ENCODE results near the gene CCDC15. TPM values are rescaled to one million over a fixed set of nuclear protein-coding genes. Genes with fewer than 3 reads are reported as not detected.

CCDC15 gene
- total and polyA plus RNA-seq, 2 experiments from 2014 or later: 2.9 to 3.3 TPM

- Histone ChIP-seq H3K4me3 (no peak overlapping the region), H3K79me2 (replicated peaks; ENCODE audit: insufficient read depth) (no peaks in the 10 kb centered on the region), H3K9me2 (ENCODE audit: insufficient read depth) (no peaks in the 10 kb centered on the region), H2AFZ (no peak overlapping the region), H3K36me3 (ENCODE audit: insufficient read depth) (no peaks in the 10 kb centered on the region), H3K4me1 (ENCODE audit: insufficient read depth) (peaks cover 6% of the 10 kb centered on the region; the same call in 1 of the 2 replicates), H3K27ac (ENCODE audit: low read depth) (no peak overlapping the region), H3K4me2 (no peak overlapping the region), H3K27me3 (ENCODE audit: insufficient read depth) (peaks cover 31% of the 10 kb centered on the region), H4K20me1 (replicated peaks; ENCODE audit: insufficient read depth) (no peaks in the 10 kb centered on the region), H3F3A (replicated peaks; ENCODE audit: low read depth) (no peaks in the 10 kb centered on the region)
- no peak overlapping the region for H3K4me3 Mint-ChIP-seq
- ATAC-seq: no peak
- peaks cover 25% of the 10 kb centered on the region for H3K4me1 Mint-ChIP-seq
- H3K27ac Mint-ChIP-seq: no peak overlapping the region
- no peaks in the 10 kb centered on the region for H3K36me3 Mint-ChIP-seq (ENCODE audit: low read depth)
- no peaks in the 10 kb centered on the region for H3K9me3 Mint-ChIP-seq
- TF ChIP-seq ZNF331 (CRISPR knock-in tag; IDR thresholded peaks at IDR 0.05; ENCODE audit: low read depth) (no peak), ETS1 (IDR thresholded peaks at IDR 0.05) (no peak)
- H3K27me3 Mint-ChIP-seq (ENCODE audit: insufficient read depth, low read depth, poor library complexity): peaks cover 12% of the 10 kb centered on the region
- DNase-seq (ENCODE audit: low spot score): no peak
Observed at GRCh38 chr11:125068368-125068767, 114.4 kb downstream of the CCDC15 start.

- Histone ChIP-seq H3K79me2 (replicated peaks; ENCODE audit: insufficient read depth) (no peaks in the 10 kb centered on the region), H3K36me3 (ENCODE audit: insufficient read depth) (no peaks in the 10 kb centered on the region), H3K27ac (ENCODE audit: low read depth) (no peak overlapping the region), H3K4me3 (no peak overlapping the region), H3K4me1 (ENCODE audit: insufficient read depth) (peaks cover 4% of the 10 kb centered on the region; the same call in 1 of the 2 replicates), H3K4me2 (no peak overlapping the region), H3F3A (replicated peaks; ENCODE audit: low read depth) (no peaks in the 10 kb centered on the region), H3K9me2 (ENCODE audit: insufficient read depth) (no peaks in the 10 kb centered on the region), H2AFZ (no peak overlapping the region), H3K27me3 (ENCODE audit: insufficient read depth) (peaks cover 25% of the 10 kb centered on the region), H4K20me1 (replicated peaks; ENCODE audit: insufficient read depth) (no peaks in the 10 kb centered on the region)
- Mint-ChIP-seq H3K27ac (no peak overlapping the region), H3K27me3 (ENCODE audit: insufficient read depth, low read depth, poor library complexity) (peaks cover 7% of the 10 kb centered on the region), H3K36me3 (ENCODE audit: low read depth) (no peaks in the 10 kb centered on the region), H3K9me3 (no peaks in the 10 kb centered on the region), H3K4me1 (peaks cover 24% of the 10 kb centered on the region), H3K4me3 (no peak overlapping the region)
- ATAC-seq (no peak), DNase-seq (ENCODE audit: low spot score) (no peak)
- TF ChIP-seq REST (IDR thresholded peaks at IDR 0.05; ENCODE audit: unreplicated experiment) (no peak), ETS1 (IDR thresholded peaks at IDR 0.05) (no peak), ZNF462 (CRISPR knock-in tag; IDR thresholded peaks at IDR 0.05) (no peak), ZNF331 (CRISPR knock-in tag; IDR thresholded peaks at IDR 0.05; ENCODE audit: low read depth) (no peak), EZH2phosphoT487 (IDR thresholded peaks at IDR 0.05; ENCODE audit: unreplicated experiment) (no peak), POLR2AphosphoS5 (IDR thresholded peaks at IDR 0.05; ENCODE audit: low read depth) (no peak), STAT1 (IDR thresholded peaks at IDR 0.05; ENCODE audit: unreplicated experiment) (no peak), NANOG (IDR thresholded peaks at IDR 0.05; ENCODE audit: borderline replicate concordance) (no peak)
Observed at GRCh38 chr11:125069008-125069407, 115.0 kb downstream of the CCDC15 start.
